Activated naive CD8-positive, alpha-beta T cell treated with anti-CD3 and anti-CD28 coated beads for 36 hours (primary cell): Measurements from ENCODE around the gene ZNRF2. TPM values are rescaled to one million over a fixed set of nuclear protein-coding genes. Genes with fewer than 3 reads are reported as not detected.
"Not testable (repeated sequence)": the region's sequence is repeated elsewhere in the genome, so short reads cannot be mapped to it uniquely, and the experiment has no call there.

Experiments
- DNase-seq: peaks from one replicate; pipeline ENCODE4 v3.0.0; 2021
- H3K27ac Mint-ChIP-seq: one replicate; pipeline ENCODE4 v1.8.0; 2022; ENCODE audit warnings: mild to moderate bottlenecking, moderate library complexity, mixed read lengths
- H3K27me3 Mint-ChIP-seq: one replicate; pipeline ENCODE4 v1.8.0; 2022; ENCODE audit warnings: mild to moderate bottlenecking, mixed read lengths
- H3K36me3 Mint-ChIP-seq: one replicate; pipeline ENCODE4 v1.8.0; 2021; ENCODE audit warnings: mild to moderate bottlenecking, mixed read lengths
- H3K4me1 Mint-ChIP-seq: one replicate; pipeline ENCODE4 v1.8.0; 2021; ENCODE audit warnings: mixed read lengths
- H3K4me3 Mint-ChIP-seq: one replicate; pipeline ENCODE4 v1.8.0; 2022; ENCODE audit warnings: mild to moderate bottlenecking, moderate library complexity, mixed read lengths
- H3K9me3 Mint-ChIP-seq: one replicate; pipeline ENCODE4 v1.8.0; 2022; ENCODE audit warnings: mixed read lengths
- total RNA-seq, 2 experiments: library from RNA; stranded (reverse); gene quantifications; one replicate each; pipeline ENCODE4 v1.2.3, GENCODE V29; 2021

ZNRF2 gene
- total RNA-seq, 2 experiments from 2014 or later = 6.9 TPM

DNA sequence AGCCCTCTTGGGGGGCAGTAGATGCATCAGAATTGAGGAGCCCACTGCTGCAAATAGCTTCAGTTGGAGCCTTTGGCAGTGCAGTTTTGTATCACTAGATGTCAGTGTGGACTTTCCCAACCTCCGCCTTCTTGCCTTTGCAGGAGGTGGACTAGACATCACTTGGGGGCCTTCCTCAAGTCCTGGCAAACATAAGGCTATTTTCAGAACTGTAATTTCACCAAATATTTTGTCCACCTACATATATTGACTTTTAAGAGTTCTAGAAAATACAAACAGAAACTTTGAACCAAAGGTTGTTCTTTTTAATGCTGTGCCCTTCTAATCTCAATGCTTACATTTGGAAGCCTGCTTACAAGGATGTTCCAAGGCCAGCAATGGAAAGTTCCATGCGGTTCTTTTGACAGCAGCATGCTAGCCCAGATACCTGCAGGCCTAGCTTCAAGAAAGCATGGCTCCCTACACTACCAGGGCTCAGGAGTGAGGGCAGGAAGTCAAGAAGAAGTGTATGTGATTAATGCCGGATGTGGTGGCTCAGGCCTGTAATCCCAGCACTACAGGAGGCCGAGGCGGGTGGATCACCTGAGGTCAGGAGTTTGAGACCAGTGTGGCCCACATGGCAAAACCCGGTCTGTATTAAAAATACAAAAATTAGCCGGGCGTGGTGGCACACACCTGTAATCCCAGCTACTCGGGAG is 8.0 kb upstream of the ZNRF2 start:
- no peak overlapping the region for H3K27ac Mint-ChIP-seq
- H3K9me3 Mint-ChIP-seq = no peaks in the 10 kb centered on the region
- no peaks in the 10 kb centered on the region for H3K36me3 Mint-ChIP-seq
- H3K4me1 Mint-ChIP-seq = peaks cover 11% of the 10 kb centered on the region
- DNase-seq = peak; percentile 51
- no peaks in the 10 kb centered on the region for H3K27me3 Mint-ChIP-seq
- H3K4me3 Mint-ChIP-seq = no peak overlapping the region

DNA sequence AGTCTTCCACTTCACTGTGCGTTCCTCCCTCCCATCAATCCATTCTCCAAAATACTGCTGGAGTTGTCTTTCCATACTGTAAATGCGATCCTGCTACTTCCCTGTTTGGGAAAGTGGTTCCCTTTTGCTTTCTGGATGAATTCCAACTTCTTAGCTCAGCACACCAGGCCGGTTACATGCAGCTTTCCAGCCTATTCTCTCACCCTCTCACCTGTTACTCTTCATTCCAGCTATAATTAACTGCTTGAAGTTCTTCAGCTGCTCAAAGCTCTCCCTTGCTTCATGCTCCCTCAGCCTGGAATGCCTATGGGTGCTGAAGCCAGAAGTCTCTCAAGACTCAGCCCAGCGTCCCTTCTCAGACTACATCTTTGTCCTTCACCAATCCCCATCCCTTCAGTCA is 6.0 kb upstream of the ZNRF2 start:
- Mint-ChIP-seq H3K27me3 (no peaks in the 10 kb centered on the region), H3K27ac (no peak overlapping the region), H3K4me1 (peaks cover 13% of the 10 kb centered on the region), H3K36me3 (no peaks in the 10 kb centered on the region), H3K4me3 (no peak overlapping the region), H3K9me3 (no peaks in the 10 kb centered on the region)
- no peak for DNase-seq

DNA sequence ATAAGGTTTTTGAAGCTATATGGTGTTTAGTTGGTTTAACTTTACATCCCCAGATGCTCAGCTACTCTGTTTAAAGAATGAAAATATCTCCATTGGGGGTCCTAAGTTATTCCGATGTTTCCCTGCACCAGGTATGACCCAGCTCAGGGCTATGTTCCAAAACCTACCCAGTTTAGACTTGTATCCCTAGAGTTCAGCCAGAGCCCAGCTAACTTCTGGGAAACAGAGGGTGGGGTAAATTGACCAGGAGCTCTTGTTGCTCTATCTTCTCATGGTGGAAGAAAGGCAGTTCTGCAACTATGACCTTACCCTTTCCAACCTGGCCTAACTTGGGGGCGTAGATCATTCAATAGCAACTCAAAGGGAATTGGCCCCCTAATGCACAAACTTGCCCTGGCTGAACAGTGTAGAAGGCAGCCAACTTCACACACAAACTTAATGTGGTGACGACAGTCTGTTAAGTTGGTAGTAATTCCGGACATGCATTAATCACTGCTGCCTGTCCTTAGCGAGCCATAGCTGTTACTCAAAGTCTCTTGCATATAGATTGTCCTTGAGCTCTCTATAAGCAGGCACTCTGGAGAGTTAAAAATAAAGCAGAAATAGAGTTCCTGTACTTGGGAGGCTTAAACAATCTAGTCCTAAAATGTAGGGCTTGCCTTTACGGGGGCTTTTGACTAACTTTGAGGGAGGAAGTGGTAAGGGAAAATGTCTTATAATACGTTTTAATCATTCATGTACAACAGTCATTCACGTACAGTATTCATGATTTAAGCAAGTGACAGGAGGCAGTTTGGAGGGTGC is 5.3 kb upstream of the ZNRF2 start:
- Mint-ChIP-seq H3K27me3 (no peaks in the 10 kb centered on the region), H3K27ac (peak overlapping the region; percentile 30), H3K4me3 (no peak overlapping the region), H3K36me3 (no peaks in the 10 kb centered on the region), H3K9me3 (no peaks in the 10 kb centered on the region), H3K4me1 (peaks cover 15% of the 10 kb centered on the region)
- DNase-seq = no peak

DNA sequence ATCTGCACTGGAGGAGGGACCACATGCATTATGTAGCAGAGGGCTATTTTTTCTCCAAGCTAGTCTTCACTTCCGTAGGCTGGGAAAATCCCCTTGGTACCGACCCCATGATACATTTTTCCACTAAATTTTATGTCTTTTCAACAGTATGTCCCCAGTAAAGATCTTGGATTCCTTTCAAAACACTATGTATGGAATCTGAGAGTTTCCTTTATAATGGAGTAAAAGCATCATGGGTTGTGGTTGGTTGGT is 4.8 kb upstream of the ZNRF2 start:
- Mint-ChIP-seq H3K4me3 (no peak overlapping the region), H3K4me1 (peaks cover 16% of the 10 kb centered on the region)

DNA sequence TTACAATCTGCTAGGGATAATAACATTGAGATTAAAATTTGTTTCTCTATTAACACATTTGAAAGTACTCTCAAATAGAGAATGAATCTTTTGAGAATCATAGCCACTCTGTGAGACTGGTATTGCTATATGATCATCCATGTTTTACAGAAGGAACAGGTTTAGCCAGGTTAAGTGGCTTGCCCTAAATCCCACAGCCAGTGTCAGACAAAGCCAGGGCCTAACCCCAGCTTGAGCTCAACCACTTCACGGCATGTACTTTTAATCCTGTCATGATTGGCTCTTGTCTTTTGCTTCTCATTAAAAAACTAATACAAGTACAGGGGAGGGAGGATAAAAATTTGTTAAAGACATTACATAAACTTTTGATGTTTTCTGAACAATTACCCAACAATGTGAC is 3.8 kb upstream of the ZNRF2 start:
- peaks cover 16% of the 10 kb centered on the region for H3K4me1 Mint-ChIP-seq

More for the DNA sequence above, 4.8 kb upstream of the ZNRF2 start:
- H3K36me3 Mint-ChIP-seq = no peaks in the 10 kb centered on the region
- H3K27me3 Mint-ChIP-seq = no peaks in the 10 kb centered on the region
- peak overlapping the region; percentile 30 for H3K27ac Mint-ChIP-seq
- DNase-seq = no peak
- H3K9me3 Mint-ChIP-seq = no peaks in the 10 kb centered on the region

DNA sequence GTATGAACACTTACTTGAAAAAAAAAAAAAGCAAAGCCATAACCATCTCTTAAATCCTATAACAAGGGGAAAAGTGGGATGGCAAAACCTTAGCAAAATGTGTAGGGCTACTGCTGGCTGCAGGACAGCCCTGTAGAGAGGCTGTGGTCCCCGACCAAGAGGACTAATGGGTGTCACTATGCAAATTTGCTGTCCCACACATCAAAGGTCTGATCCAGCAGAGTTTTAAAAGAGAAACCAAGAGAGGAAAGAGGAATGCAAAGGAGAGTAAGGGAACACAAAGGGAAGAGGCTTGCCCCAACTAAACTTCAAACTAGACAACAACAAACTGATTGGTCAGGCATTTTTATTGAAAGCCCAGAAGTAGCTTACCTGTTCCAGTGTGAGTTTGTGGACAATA is 3.1 kb upstream of the ZNRF2 start:
- H3K4me3 Mint-ChIP-seq = no peak overlapping the region
- no peak for DNase-seq
- H3K27me3 Mint-ChIP-seq = no peaks in the 10 kb centered on the region
- no peaks in the 10 kb centered on the region for H3K9me3 Mint-ChIP-seq
- no peak overlapping the region for H3K27ac Mint-ChIP-seq
- H3K4me1 Mint-ChIP-seq = peaks cover 22% of the 10 kb centered on the region
- H3K36me3 Mint-ChIP-seq = peaks cover 5% of the 10 kb centered on the region

More for the DNA sequence above, 3.8 kb upstream of the ZNRF2 start:
- Mint-ChIP-seq H3K9me3 (no peaks in the 10 kb centered on the region), H3K4me3 (no peak overlapping the region), H3K27me3 (no peaks in the 10 kb centered on the region), H3K27ac (no peak overlapping the region), H3K36me3 (no peaks in the 10 kb centered on the region)
- DNase-seq = no peak

DNA sequence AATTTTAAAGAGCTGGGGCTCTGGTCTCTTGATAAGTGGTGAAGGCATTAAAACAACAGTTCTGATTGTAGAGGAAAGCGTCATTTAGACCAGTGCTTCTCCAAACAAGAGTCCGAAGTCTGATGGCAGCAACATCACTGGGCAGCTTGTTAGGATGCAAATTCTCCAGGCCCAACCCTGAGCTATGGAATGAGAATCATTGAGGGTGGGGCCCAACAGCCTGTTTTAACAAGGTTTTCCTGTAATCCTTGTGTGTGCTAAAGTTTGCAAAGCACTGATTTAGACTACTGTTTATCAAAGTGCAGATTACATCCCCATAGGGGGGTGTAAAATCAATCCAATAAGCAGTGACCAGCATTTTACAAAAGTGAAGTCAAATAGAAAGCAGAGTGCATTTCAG is 2.6 kb upstream of the ZNRF2 start:
- Mint-ChIP-seq H3K4me1 (peaks cover 27% of the 10 kb centered on the region), H3K27ac (no peak overlapping the region), H3K27me3 (no peaks in the 10 kb centered on the region), H3K9me3 (no peaks in the 10 kb centered on the region), H3K36me3 (peaks cover 7% of the 10 kb centered on the region), H3K4me3 (no peak overlapping the region)
- DNase-seq = no peak

DNA sequence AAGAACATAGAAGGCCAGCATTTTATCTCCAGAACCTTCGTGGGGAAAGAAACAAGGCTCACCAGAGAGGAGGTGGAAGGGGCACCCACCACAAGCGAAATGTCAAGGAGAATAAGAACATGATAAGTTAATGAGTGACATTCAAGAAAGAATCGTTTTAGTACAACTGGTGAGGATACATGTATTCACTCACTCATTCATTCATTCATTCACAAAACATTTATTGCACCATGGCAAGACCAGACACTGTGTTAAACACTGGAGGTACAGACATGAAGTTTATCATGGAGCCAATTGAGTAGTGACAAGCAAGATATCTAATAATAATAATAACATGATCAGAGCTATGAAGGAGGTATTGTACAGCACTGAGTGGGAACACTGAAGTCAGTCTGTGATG is 1.7 kb upstream of the ZNRF2 start:
- H3K36me3 Mint-ChIP-seq = peaks cover 7% of the 10 kb centered on the region
- peaks cover 33% of the 10 kb centered on the region for H3K4me1 Mint-ChIP-seq
- no peak overlapping the region for H3K27ac Mint-ChIP-seq
- H3K27me3 Mint-ChIP-seq = no peaks in the 10 kb centered on the region
- DNase-seq = no peak
- no peaks in the 10 kb centered on the region for H3K9me3 Mint-ChIP-seq
- H3K4me3 Mint-ChIP-seq = no peak overlapping the region

DNA sequence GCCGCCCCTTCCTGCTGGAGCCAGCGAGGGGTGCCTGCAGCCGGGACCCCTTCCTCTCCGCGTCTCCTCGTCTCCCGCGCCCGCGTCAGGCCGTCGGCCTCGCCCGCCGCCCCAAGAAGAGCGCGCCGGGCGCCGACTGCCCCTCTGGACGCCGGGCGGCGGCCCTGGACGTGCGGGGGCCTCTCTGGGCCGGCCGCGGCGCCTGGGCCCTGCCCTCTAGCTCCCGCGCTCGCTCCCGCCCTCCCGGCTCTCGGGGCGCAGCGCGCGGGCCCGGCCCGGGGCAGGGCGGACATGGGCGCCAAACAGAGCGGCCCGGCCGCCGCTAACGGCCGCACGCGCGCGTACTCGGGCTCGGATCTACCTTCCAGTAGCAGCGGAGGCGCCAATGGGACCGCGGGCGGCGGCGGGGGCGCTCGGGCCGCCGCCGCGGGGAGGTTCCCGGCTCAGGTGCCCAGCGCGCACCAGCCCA is 704 bp downstream of the ZNRF2 start:
- H3K9me3 Mint-ChIP-seq = no peaks in the 10 kb centered on the region
- peaks cover 43% of the 10 kb centered on the region for H3K4me1 Mint-ChIP-seq
- DNase-seq = peak; percentile 53
- peak overlapping the region; percentile 77 for H3K4me3 Mint-ChIP-seq
- H3K27me3 Mint-ChIP-seq = no peaks in the 10 kb centered on the region
- peak overlapping the region; percentile 79 for H3K27ac Mint-ChIP-seq
- peaks cover 10% of the 10 kb centered on the region for H3K36me3 Mint-ChIP-seq

DNA sequence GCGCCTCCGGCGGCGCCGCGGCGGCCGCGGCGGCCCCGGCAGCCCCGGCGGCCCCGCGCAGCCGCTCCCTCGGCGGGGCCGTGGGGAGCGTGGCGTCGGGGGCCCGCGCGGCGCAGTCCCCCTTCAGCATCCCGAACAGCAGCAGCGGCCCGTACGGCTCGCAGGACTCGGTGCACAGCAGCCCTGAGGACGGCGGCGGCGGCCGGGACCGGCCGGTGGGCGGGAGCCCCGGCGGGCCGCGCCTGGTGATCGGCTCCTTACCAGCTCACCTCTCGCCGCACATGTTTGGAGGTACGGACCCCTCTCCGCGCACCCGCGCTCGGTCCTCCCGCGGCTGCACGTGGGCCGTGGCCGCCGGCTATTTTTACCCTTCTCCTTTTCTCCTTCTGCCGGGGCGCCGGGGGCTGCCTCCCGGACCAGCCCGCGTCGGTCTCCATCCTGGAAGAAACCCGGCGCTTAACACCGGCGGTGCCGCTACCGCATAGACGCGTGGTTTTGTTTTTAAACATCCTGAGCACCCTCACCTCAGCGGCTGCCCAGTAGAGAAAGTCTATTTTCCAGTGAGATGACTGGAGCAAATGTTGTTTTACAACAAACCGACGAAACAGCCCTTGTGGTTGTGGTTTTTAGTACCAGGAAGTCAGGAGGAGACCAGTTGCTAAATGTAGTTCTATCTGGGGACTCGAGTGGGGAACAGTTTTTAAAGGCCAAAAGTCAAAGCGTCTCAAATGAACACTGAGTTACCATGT is 1.3 kb downstream of the ZNRF2 start:
- Mint-ChIP-seq H3K4me1 (peaks cover 46% of the 10 kb centered on the region), H3K27me3 (no peaks in the 10 kb centered on the region), H3K27ac (peak overlapping the region; percentile 97), H3K36me3 (peaks cover 10% of the 10 kb centered on the region), H3K9me3 (no peaks in the 10 kb centered on the region), H3K4me3 (peak overlapping the region; percentile 94)
- peak; percentile 65 for DNase-seq

DNA sequence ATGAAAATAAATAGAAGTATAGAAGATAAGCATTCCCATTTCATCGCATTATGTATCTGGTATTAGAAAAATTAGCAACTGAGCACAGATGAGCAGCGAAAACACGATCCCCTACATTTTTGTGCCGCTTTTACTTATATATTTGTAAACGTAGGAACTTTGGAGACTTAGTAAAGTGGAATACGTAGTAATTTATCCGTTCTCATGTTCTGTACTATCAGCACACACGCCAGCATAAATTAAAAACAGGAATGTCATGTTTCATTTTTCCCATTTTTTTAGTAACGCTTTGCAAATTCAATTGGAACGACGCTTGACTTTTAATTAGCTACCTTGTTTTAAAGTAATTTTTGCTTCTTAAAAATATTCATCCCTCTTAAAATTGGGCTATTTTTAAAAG is 2.4 kb downstream of the ZNRF2 start:
- H3K27ac Mint-ChIP-seq = no peak overlapping the region
- H3K27me3 Mint-ChIP-seq = no peaks in the 10 kb centered on the region

DNA sequence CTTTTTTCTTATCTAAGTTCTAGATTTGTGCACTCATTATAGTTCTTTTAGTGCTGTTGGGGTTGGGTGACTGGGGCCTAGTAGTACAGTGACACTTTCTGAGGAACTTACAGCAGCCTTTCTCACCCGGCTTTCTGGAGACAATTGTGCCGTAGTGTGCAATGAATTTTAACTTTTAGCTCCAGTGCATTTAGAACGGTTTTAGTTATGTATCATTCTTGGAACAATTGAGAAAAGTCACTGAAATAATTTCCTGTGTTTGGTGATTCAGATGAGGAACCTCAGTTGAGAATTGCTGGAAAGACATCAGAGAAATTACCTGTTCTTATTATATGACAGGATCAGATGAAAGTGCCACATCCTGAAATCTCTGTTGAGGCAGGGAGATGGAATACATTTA is 3.2 kb downstream of the ZNRF2 start:
- not testable (repeated sequence) for H3K27me3 Mint-ChIP-seq, DNase-seq, H3K9me3 Mint-ChIP-seq, H3K27ac Mint-ChIP-seq
- Mint-ChIP-seq H3K4me3 (peak overlapping the region; percentile 29), H3K36me3 (peaks cover 16% of the 10 kb centered on the region), H3K4me1 (peaks cover 61% of the 10 kb centered on the region)

More for the DNA sequence above, 2.4 kb downstream of the ZNRF2 start:
- H3K4me1 Mint-ChIP-seq = peaks cover 55% of the 10 kb centered on the region
- peak overlapping the region; percentile 94 for H3K4me3 Mint-ChIP-seq
- peaks cover 2% of the 10 kb centered on the region for H3K9me3 Mint-ChIP-seq
- DNase-seq = no peak
- H3K36me3 Mint-ChIP-seq = peaks cover 13% of the 10 kb centered on the region

DNA sequence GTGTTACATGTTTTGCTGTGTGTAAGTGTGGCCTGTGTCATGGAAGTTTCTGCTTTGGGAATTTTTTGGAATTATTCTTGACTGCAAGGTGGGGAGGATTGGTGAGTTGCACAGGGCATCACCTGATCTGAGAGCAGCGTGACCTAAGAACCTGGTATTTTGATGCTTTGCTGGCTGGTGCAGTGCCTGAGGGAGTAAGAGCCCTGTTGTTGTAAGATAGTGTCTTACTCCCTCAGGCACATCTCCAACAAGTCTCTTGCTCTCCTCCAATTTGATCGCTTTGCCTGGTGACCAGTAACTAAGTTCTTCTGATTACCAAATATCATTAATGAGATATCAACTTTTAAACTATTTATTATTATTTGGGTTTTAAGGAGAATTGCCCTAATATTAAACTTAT is 5.2 kb downstream of the ZNRF2 start:
- DNase-seq, H3K27ac Mint-ChIP-seq, H3K27me3 Mint-ChIP-seq, H3K9me3 Mint-ChIP-seq: not testable (repeated sequence)
- Mint-ChIP-seq H3K36me3 (peaks cover 17% of the 10 kb centered on the region), H3K4me1 (peaks cover 60% of the 10 kb centered on the region), H3K4me3 (peak overlapping the region; percentile 51)

DNA sequence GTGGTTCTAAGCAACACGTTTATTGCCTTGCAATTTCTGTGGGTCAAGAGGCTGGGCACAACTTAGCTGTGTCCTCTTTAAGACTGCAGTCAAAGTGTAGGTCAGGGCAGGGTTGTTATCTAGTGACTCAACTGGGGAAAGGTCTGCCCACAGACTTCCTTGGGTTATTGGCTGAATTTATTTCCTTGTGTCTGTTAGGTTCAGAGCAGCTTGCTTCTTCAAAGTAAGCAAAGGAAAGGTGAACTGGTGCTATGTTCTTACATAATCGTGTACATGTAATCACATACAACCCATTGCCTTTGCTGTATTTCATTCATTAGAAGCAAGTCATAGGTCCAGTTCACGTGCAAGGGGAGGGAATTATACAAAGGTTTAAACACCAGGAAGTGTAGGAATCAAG is 5.9 kb downstream of the ZNRF2 start:
- Mint-ChIP-seq H3K36me3 (peaks cover 19% of the 10 kb centered on the region), H3K4me1 (peaks cover 64% of the 10 kb centered on the region)
- not testable (repeated sequence) for DNase-seq, H3K27ac Mint-ChIP-seq, H3K27me3 Mint-ChIP-seq, H3K4me3 Mint-ChIP-seq, H3K9me3 Mint-ChIP-seq

DNA sequence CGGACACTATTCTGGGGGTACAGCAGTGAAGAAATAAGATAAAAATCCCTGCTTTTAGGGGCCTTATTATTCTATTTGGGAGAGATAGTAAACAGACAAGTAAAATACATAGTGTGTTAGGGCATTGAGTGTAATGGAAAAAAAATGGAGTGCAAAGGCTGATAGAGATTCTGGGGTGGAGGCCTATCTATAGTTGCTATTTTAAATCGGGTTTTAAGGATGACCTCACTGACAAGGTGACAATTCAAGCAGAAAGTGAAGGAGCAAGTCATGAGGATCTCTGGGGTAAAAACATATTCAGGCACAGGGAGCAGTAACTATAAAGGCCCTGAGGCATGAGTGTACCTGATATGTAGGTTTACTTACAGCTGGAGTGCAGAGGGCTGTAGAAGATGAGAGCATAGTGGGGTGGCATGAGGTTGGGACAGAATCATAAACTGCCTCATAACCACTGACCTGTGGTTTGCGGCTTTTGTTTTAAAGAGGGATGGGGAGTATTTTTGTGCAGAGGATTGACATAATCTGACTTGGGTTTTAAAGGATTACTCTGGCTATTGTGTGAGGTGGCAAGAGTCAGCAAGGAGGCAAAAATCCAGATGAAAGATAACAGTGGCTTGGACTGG is 8.1 kb downstream of the ZNRF2 start:
- peaks cover 60% of the 10 kb centered on the region for H3K4me1 Mint-ChIP-seq
- peaks cover 12% of the 10 kb centered on the region for H3K36me3 Mint-ChIP-seq
- H3K27ac Mint-ChIP-seq = peak overlapping the region; percentile 23
- not testable (repeated sequence) for H3K4me3 Mint-ChIP-seq, H3K27me3 Mint-ChIP-seq, DNase-seq, H3K9me3 Mint-ChIP-seq
